ENCODE results near the gene IRX6.
A peak's percentile ranks its signal among the peaks of the same experiment; 100 is the strongest.

- TF ChIP-seq CTCF (optimal IDR thresholded peaks at IDR 0.05 in 1 of 3, IDR thresholded peaks at IDR 0.05 in 1 of 3, conservative IDR thresholded peaks at IDR 0.05 in 1 of 3; ENCODE audit: extremely low read depth in 1 of 3, insufficient read depth in 2 of 3, low read length in 3 of 3) (peak in 2 of 3 experiments; percentile 29 to 42), EZH2 (IDR thresholded peaks at IDR 0.05; ENCODE audit: low read length) (no peak)
These were observed 29.9 kb upstream of the IRX6 start for GRCh38 chr16:55294129-55294528.

Data from keratinocyte (primary cell).